GM10847 (cell line): ENCODE measurements around the gene TRPM8.

Source experiments
- POLR2A ChIP-seq: IDR thresholded peaks from 2 replicates; pipeline ENCODE4 v1.6.1; 2011; ENCODE audit not compliant: insufficient read length; ENCODE audit errors: extremely low read depth

The TRPM8 gene

DNA sequence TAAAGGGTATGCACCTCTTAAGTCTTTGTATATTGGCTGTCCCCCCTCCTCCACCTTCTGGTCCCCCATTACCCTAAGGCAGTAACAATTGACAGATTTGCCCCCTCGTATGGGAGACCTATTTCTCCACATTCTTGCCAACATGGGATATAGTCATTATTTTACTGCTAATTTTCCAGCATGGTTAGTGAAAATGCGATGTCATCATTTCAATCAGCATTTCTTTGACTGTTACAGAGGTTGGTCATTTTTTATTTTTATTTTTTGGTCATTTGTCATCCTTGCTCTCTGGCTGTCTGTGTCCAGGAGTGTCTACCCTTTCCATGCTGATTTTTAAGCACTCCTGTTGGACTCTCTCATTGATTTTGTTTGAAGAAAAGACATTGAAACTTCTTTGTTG lies 88.0 kb downstream of the TRPM8 start:
- no peak for TF ChIP-seq POLR2A

- TF ChIP-seq POLR2A: no peak
Observed at GRCh38 chr2:234006501-234006900, 89.3 kb downstream of the TRPM8 start.

DNA sequence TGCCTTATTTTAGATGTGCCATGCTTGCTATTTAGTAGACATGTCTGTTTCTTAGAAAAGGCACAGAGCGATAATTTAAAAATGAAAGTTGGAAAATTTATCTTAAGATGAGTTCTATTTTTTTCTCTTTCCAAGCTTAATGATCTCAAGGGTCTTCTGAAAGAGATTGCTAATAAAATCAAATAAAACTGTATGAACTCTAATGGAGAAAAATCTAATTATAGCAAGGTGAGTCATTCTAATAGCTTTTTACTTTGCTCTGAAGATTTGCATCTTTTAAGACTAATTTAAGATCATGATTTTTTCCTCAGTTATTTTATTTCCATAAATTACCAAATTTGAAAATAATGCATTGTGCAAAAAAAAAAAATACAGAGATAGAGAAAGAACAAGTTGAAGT lies 97.3 kb downstream of the TRPM8 start:
- TF ChIP-seq POLR2A: no peak

- TF ChIP-seq POLR2A: no peak
Observed at GRCh38 chr2:234015861-234016260, 98.7 kb downstream of the TRPM8 start.

DNA sequence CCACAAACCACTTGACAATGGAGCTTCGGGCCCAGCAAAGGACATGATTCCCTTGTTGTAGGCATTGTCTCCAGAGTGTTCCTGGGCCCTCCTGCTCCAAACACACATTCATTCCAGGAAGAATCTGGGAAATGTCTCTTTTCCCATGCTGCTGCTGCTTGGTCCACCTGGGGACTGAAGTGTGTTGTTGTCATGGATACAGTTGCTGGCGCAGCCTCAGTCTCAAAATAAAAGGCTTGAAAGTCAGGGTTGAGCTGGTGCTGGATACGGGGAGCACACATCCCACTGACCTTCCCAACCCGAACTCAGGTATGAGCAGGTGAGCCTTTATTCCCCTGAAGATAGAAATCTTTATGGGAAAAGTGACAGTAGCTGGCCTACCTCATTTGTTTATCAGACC lies 102.7 kb downstream of the TRPM8 start:
- TF ChIP-seq POLR2A: no peak

DNA sequence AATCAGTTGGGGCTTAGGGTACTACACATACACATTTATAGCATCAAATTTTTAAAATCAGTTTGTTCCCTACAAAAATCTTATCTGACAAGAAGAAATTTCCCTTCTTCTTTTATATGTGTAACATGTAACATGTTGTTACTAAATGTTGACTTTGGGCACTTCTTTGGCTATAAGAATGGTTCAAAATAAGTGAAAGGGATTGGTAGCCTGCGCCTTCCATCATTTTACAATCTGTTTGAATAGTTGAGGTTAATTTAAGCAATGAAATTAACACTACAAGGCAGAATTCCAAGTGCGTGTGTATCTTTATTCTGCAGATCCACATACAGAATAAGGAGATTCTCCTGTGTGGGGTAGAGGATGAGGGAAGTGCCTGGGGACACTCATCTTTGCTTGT lies 103.2 kb downstream of the TRPM8 start:
- TF ChIP-seq POLR2A: no peak

- no peak for TF ChIP-seq POLR2A
Observed at GRCh38 chr2:234022424-234022823, 105.3 kb downstream of the TRPM8 start.

GRCh38 chr2:234024304-234024703 lies 107.1 kb downstream of the TRPM8 start:
- no peak for TF ChIP-seq POLR2A

DNA sequence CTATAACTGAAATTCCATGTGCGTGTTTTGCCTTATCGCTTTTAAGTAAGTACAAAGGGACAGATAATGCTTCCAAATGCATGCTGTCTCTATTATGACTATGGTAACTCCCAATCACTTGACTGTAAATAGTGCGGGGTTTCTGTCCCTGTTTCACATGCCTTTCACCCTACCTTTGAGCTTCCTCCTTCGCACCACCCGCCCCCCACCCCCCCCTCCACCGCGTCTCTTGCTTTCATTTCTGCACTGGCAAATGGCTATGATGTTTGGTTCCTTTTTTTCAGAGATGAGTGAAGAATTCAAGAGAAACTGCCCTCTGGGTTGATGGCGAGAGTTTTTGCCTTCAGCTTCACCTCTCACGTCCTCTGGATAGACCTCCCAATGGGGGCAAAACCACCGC lies 108.3 kb downstream of the TRPM8 start:
- no peak for TF ChIP-seq POLR2A

DNA sequence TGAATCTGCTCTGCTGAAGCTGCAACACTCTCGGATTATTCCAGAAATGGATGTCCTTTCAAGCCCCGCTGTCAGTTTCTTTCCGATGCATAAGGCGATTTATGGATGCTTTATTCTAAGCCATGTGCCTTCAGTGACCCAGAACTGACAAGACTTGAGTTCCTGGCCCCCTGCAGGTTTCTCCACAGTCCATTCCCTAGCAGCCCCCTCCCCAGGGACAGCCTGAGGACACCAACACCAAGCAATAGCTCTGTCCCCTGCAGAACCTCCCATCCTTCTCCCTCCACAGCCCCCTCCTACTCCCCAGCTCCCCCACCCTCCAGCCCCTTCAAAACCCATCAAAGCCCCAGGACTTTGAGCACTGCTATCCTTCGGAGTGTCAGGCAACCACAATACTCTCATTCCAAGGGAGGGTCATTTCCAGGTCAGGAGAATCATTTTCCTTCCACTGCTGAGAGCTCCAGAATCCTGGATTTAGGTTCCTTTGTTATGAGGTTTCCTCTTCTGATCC lies 108.8 kb downstream of the TRPM8 start:
- no peak for TF ChIP-seq POLR2A

- TF ChIP-seq POLR2A: no peak
Observed at GRCh38 chr2:234026693-234027254, 109.6 kb downstream of the TRPM8 start.

DNA sequence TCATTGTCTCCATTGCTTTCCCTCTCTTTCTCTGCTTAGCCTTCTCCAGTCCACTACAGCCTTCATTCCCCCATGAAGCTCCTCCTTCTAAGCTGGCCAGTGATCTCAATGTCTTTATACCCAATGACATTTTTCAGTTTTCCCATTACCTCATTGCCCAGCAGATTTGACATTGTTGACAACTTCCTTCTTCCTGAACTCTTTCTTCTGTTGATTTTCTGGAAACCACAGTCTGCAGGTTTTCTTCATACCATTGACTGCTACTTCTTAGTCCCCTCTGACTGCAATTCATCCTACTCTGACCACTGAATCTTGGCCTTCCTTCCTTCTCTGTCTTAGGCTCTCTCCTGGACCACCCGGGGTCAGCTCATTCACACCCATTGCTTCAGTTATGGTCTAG lies 110.5 kb downstream of the TRPM8 start:
- TF ChIP-seq POLR2A: no peak

- TF ChIP-seq POLR2A: no peak
Observed at GRCh38 chr2:234029150-234029733, 112.1 kb downstream of the TRPM8 start.

DNA sequence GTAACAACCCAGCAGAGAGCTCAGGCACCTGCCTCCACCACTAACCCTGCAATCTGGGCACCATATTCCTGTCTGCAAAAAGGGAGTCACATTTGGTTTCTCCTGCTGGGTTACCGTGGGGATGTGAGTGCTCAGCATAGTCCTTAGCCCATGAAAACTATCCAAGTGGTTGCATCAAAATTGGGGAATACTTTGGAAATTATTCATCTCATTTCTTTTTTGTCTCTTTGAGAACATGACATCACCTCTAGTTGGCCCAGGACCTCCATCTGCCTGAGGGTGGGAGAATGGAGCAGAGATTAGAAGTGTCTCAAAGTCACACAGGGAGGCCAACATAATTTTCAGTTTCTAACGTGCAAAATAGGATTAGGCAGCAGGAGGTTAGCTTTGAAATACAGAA lies 114.0 kb downstream of the TRPM8 start:
- no peak for TF ChIP-seq POLR2A

GRCh38 chr2:234032279-234032856 lies 115.2 kb downstream of the TRPM8 start:
- no peak for TF ChIP-seq POLR2A

DNA sequence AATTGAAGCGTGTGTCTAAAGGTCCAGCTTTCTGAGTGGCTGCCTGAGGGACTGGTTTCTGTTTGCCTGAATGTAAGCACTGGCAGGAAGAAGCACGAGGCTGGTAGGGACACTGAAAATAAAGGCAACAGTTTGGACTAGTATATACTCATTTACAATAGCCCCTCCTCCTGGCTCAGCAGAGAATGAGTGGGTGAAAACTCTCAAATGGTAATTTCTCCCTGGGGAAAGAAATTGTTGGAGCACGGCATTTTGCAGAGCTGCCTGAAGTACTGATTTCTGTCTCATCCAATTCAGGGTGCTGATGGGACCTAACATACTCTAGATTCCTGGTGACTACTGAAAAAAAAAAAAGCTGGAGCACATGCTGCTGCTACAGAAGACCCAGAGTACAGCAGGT lies 116.0 kb downstream of the TRPM8 start:
- TF ChIP-seq POLR2A: no peak

DNA sequence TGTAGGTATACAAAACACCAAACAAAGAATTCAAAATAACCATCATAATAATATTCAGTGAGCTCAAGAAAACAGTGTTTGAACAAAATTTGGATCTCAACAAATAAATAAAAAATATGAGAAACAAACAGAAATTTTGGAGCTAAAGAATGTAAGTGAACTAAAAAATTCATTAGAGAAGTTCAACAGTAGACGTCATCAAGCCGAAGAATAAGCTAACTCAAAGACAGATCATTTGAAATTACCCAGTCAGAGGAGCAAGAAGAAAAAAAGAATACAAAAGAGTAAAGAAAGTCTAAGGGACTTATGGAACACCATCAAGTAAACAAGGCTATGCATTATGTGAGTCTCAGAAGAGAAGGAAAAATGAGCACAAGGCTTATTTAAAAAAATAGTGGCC lies 116.7 kb downstream of the TRPM8 start:
- TF ChIP-seq POLR2A: no peak

DNA sequence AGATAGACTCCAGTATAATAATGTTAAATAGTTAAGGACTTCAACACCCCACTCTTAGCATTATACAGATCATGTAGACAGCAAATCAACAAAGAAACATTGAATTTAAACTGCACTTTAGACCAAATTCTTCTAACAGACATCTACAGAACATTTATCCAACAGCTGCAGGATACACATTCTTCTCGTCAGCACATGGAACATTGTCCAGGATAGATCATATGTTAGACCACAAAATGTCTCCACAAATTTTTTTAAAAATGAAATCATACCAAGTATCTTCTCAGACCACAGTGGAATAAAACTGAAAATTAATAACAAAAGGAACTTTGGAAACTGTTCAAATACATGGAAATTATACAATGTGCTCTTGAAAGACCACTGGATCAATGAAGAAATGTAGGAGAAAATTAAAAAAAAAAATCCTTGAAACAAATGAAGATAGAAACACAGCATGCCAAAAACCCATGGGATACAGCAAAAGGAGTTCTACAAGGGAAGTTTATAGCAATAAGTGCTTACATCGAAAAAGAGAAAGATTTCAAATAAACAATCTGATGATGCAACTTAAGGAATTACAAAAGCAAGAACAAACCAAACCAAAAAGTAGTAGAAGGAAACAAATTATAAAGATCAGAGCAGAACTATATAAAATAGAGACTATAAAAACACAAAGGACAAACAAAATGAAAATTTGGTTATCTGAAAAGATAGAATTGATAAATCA lies 121.1 kb downstream of the TRPM8 start:
- TF ChIP-seq POLR2A: no peak
